Spleen (tissue), 11 donors: Measurements from ENCODE around the gene FUCA1. TPM values are rescaled to one million over a fixed set of nuclear protein-coding genes. Genes with fewer than 3 reads are reported as not detected.

Source experiments
- DNase-seq: peaks from one replicate; pipeline ENCODE4 v3.0.0-alpha.2; 2020
- H3K27ac ChIP-seq, 8 donors: fragments of 200-600 bp; sonication (generic) in 7 of 8; 1 replicate in 4 of 8; 2 replicates in 4 of 8; pipeline versions ENCODE4 v1.5.0 to v1.8.0; 2016 to 2021; ENCODE audit warnings: inconsistent platforms in 4 of 8, mild to moderate bottlenecking in 4 of 8, moderate library complexity in 1 of 8
- H3K27me3 ChIP-seq, 7 donors: fragments of 200-600 bp; sonication (generic) in 6 of 7; replicated peaks in 1 of 7; 1 replicate in 4 of 7; 2 replicates in 3 of 7; pipeline versions ENCODE4 v1.5.0 to v1.8.0; 2016 to 2021; ENCODE audit warnings: inconsistent platforms in 3 of 7, mild to moderate bottlenecking in 1 of 7
- H3K36me3 ChIP-seq, 6 donors: fragments of 200-600 bp; sonication (generic) in 5 of 6; 1 replicate in 4 of 6; 2 replicates in 2 of 6; pipeline versions ENCODE4 v1.5.0 to v1.8.0; 2016 to 2021; ENCODE audit warnings: inconsistent platforms in 2 of 6
- H3K4me1 ChIP-seq, 6 donors: fragments of 200-600 bp; sonication (generic) in 5 of 6; 1 replicate in 3 of 6; 2 replicates in 3 of 6; pipeline versions ENCODE4 v1.5.0 to v1.8.0; 2016 to 2021; ENCODE audit warnings: inconsistent platforms in 3 of 6
- H3K4me3 ChIP-seq, 8 donors: fragments of 200-600 bp; sonication (generic) in 7 of 8; 1 replicate in 4 of 8; 2 replicates in 4 of 8; pipeline versions ENCODE4 v1.5.0 to v1.8.0; 2016 to 2021; ENCODE audit warnings: inconsistent platforms in 4 of 8, mild to moderate bottlenecking in 4 of 8, moderate library complexity in 2 of 8
- H3K9me3 ChIP-seq, 8 donors: fragments of 200-600 bp; sonication (generic) in 7 of 8; 1 replicate in 4 of 8; 2 replicates in 4 of 8; pipeline versions ENCODE4 v1.5.0 to v1.8.0; 2016 to 2021; ENCODE audit warnings: inconsistent platforms in 4 of 8
- POLR2A ChIP-seq, 3 donors: fragments of 450-650 bp; IDR thresholded peaks; one replicate each; pipeline ENCODE4 v1.5.1; 2017; ENCODE audit warnings: antibody characterized with exemption in 3 of 3, mild to moderate bottlenecking in 1 of 3
- POLR2AphosphoS5 ChIP-seq, 3 donors: sonication (generic); formaldehyde crosslinking; IDR thresholded peaks; one replicate each; pipeline ENCODE4 v1.5.1; 2017; ENCODE audit warnings: antibody characterized with exemption in 3 of 3
- WGBS, 5 donors: extraction: QIAGEN DNeasy Blood & Tissue Kit in 3 of 5; methylation state at CpG; one replicate each; pipeline versions ENCODE4 v1.1.5 to v1.1.7; 2013 to 2018; 5-methylcytosine and 5-hydroxymethylcytosine counted together
- intact Hi-C: fragments of 100-400 bp; cut with DNase I; formaldehyde crosslinking; loops from one replicate; pipeline ENCODE4 v1.15.0; 2023; ENCODE audit warnings: low total_unique reads
- polyA plus RNA-seq, 3 donors: library from polyadenylated mRNA; stranded (reverse); fragments of 200-250 nt; gene quantifications; one replicate each; pipeline ENCODE4 v1.2.1, GENCODE V29; 2013
- total RNA-seq, 7 donors: library from RNA; depleted of rRNA in 3 of 7; stranded (reverse); fragments of >200 nt in 3 of 7; fragmentation: NEBNext Ultra II Directional in 4 of 7; extraction: Animal tissue kit (Norgen Biotek cat#: 25700) in 4 of 7; gene quantifications; one replicate each; pipeline versions ENCODE4 v1.1.0 to v1.2.1, GENCODE V29; 2016 to 2021
- TF ChIP-seq, protein P1 (sequence below), 11 experiments: fragments of 200-600 bp in 7 of 11; fragments of 450-650 bp in 4 of 11; sonication (generic) in 4 of 11; IDR thresholded peaks in 8 of 11; conservative IDR thresholded peaks in 3 of 11; 1 replicate in 7 of 11; 2 replicates in 4 of 11; pipeline versions ENCODE4 v1.4.0 to v1.8.0; 2016 to 2021; ENCODE audit warnings: antibody characterized with exemption in 11 of 11, inconsistent platforms in 4 of 11, mild to moderate bottlenecking in 1 of 11
- donor health status: healthy with polysubstance abuse.
- donor health status: DM: no; HTN: no; CAD: no; lungs with moderate emphysema.
- donor health status: DM: no; HTN: no; CAD: no.
- donor health status: Bipolar disorder and iron deficiency.
- donor health status: healthy.
- donor health status: DM: no; HTN: no; CAD: no.
- donor health status: DM: yes; HTN: yes; CAD: no.

FUCA1 gene
- total and polyA plus RNA-seq, 10 donors: 36.3 to 106 (median 66.2) TPM

GRCh38 chr1:23867542-23867894, 572 bp downstream of the FUCA1 start:
- intact Hi-C loops: no loop called here
- TF ChIP-seq POLR2AphosphoS5 (IDR thresholded peaks at IDR 0.05): no peak
- TF ChIP-seq, protein P1, sequence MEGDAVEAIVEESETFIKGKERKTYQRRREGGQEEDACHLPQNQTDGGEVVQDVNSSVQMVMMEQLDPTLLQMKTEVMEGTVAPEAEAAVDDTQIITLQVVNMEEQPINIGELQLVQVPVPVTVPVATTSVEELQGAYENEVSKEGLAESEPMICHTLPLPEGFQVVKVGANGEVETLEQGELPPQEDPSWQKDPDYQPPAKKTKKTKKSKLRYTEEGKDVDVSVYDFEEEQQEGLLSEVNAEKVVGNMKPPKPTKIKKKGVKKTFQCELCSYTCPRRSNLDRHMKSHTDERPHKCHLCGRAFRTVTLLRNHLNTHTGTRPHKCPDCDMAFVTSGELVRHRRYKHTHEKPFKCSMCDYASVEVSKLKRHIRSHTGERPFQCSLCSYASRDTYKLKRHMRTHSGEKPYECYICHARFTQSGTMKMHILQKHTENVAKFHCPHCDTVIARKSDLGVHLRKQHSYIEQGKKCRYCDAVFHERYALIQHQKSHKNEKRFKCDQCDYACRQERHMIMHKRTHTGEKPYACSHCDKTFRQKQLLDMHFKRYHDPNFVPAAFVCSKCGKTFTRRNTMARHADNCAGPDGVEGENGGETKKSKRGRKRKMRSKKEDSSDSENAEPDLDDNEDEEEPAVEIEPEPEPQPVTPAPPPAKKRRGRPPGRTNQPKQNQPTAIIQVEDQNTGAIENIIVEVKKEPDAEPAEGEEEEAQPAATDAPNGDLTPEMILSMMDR (IDR thresholded peaks at IDR 0.05 in 8 of 11, conservative IDR thresholded peaks at IDR 0.05 in 3 of 11): no peak
- TF ChIP-seq POLR2A (IDR thresholded peaks at IDR 0.05): no peak
- peak overlapping the region in 7 of 8 donors; percentile 73 to 92 (median 83) for H3K27ac ChIP-seq
- no peaks in the 10 kb centered on the region for H3K27me3 ChIP-seq
- peak overlapping the region; percentile 58 to 98 (median 83) for H3K4me3 ChIP-seq
- WGBS, 5 donors: 3 to 7% (median 4%) methylated on average over 15 to 17 of the region's 17 CpGs; no CpG with 5 or more reads in 1 of the 5 donors
- DNase-seq: no peak
- H3K36me3 ChIP-seq: peaks cover 0 to 33% (median 18%) of the 10 kb centered on the region in 6 donors
- peaks cover 18 to 60% (median 38%) of the 10 kb centered on the region in 6 donors for H3K4me1 ChIP-seq
- H3K9me3 ChIP-seq: no peaks in the 10 kb centered on the region

DNA sequence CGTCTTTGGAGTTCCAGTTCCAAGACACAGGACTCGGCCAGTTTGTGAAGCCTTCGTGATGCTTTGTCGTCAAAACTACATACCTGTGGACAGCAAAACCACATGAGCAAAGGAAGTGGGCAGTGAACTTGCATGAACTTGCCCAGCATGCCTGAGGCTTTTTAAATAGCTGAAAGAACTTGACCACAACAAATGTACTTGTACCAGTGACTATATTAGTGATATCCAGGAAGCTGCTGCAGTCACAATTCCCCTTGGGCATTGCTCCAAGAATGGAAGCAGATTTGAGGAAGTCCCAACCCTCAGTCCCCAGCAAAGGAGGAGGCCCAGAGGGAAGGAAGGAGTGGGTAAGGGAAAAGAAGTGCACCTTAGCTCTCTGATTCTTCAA, 2.6 kb downstream of the FUCA1 start:
- Histone ChIP-seq H3K27me3 (no peaks in the 10 kb centered on the region), H3K27ac (peak overlapping the region in 3 of 8 donors; percentile 19 to 44 (median 25)), H3K9me3 (no peaks in the 10 kb centered on the region), H3K4me1 (peaks cover 18 to 59% (median 38%) of the 10 kb centered on the region in 6 donors), H3K36me3 (peaks cover 0 to 49% (median 30%) of the 10 kb centered on the region in 6 donors), H3K4me3 (peak overlapping the region in 1 of 8 donors; percentile 95)
- no peak for TF ChIP-seq POLR2A (IDR thresholded peaks at IDR 0.05)
- no peak for TF ChIP-seq POLR2AphosphoS5 (IDR thresholded peaks at IDR 0.05)
- TF ChIP-seq, protein P1 (IDR thresholded peaks at IDR 0.05 in 8 of 11, conservative IDR thresholded peaks at IDR 0.05 in 3 of 11): no peak
- intact Hi-C loops: no loop called here
- DNase-seq: no peak
- WGBS, 5 donors: 57 to 72% (median 66%) methylated on average over 4 of the region's 4 CpGs

- TF ChIP-seq POLR2AphosphoS5 (IDR thresholded peaks at IDR 0.05) (no peak), POLR2A (IDR thresholded peaks at IDR 0.05) (no peak)
- TF ChIP-seq, protein P1 (IDR thresholded peaks at IDR 0.05 in 8 of 11, conservative IDR thresholded peaks at IDR 0.05 in 3 of 11): no peak
- intact Hi-C loops: no loop called here
- Histone ChIP-seq H3K27ac (peak overlapping the region in 3 of 8 donors; percentile 19 to 44 (median 25)), H3K4me1 (peaks cover 18 to 54% (median 38%) of the 10 kb centered on the region in 6 donors), H3K9me3 (no peaks in the 10 kb centered on the region), H3K27me3 (no peaks in the 10 kb centered on the region), H3K36me3 (peaks cover 0 to 55% (median 32%) of the 10 kb centered on the region in 6 donors), H3K4me3 (no peak overlapping the region)
- 90 to 97% (median 92%) methylated on average over 13 of the region's 13 CpGs for WGBS, 5 donors
- DNase-seq: no peak
Observed at GRCh38 chr1:23864801-23865542, 3.1 kb downstream of the FUCA1 start.

- no peak overlapping the region for H3K4me3 ChIP-seq
- H3K9me3 ChIP-seq: no peaks in the 10 kb centered on the region
- TF ChIP-seq, protein P1 (IDR thresholded peaks at IDR 0.05 in 8 of 11, conservative IDR thresholded peaks at IDR 0.05 in 3 of 11): no peak
- TF ChIP-seq POLR2AphosphoS5 (IDR thresholded peaks at IDR 0.05) (no peak), POLR2A (IDR thresholded peaks at IDR 0.05) (no peak)
- peaks cover 15 to 33% (median 24%) of the 10 kb centered on the region in 6 donors for H3K4me1 ChIP-seq
- WGBS, 5 donors: 83 to 93% (median 90%) methylated on average over 3 of the region's 3 CpGs
- no peak for DNase-seq
- H3K27me3 ChIP-seq: no peaks in the 10 kb centered on the region
- H3K27ac ChIP-seq: no peak overlapping the region
- intact Hi-C loops: no loop called here
- H3K36me3 ChIP-seq: peaks cover 0 to 78% (median 53%) of the 10 kb centered on the region in 6 donors
Observed at GRCh38 chr1:23862640-23863039, 5.5 kb downstream of the FUCA1 start.
